GM18502 (cell line): ENCODE measurements around the gene DEFB119.
"Not testable (repeated sequence)": the region's sequence is repeated elsewhere in the genome, so short reads cannot be mapped to it uniquely, and the experiment has no call there.

Experiments
- ATAC-seq: cut with Tn5 transposase; IDR thresholded peaks from one replicate; pipeline ENCODE4 v1.9.1; 2021; ENCODE audit warnings: mild to moderate bottlenecking; ENCODE audit not compliant: unreplicated experiment, poor library complexity

The DEFB119 gene, protein sequence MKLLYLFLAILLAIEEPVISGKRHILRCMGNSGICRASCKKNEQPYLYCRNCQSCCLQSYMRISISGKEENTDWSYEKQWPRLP

DNA sequence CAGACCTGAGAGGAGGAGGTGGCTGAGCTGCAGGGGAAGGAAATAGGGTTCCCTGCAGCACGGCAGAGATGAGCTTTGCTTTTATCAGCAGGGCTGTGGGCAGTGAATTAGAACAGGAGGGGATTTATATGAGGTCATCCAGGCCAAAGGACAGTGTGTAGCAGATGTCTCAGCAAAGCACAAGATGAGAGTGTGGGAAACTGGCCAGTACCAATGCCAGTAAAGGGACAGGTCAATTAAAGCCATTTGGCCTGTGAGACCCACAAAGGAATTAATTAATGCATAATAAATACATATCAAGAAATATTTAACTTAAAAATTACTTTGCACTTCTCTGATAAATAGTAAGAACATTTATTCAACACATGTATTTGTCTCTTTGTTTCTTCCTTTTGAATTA lies at the start of gene DEFB119:
Gene DEFB119 (minus strand): TSS at position 101 of the 400 bp plus-strand sequence. CDS start 107 bp downstream, outside the sequence.
- no peak for ATAC-seq

GRCh38 chr20:31430568-31431115 lies 40.3 kb upstream of the DEFB119 start:
- no peak for ATAC-seq

DNA sequence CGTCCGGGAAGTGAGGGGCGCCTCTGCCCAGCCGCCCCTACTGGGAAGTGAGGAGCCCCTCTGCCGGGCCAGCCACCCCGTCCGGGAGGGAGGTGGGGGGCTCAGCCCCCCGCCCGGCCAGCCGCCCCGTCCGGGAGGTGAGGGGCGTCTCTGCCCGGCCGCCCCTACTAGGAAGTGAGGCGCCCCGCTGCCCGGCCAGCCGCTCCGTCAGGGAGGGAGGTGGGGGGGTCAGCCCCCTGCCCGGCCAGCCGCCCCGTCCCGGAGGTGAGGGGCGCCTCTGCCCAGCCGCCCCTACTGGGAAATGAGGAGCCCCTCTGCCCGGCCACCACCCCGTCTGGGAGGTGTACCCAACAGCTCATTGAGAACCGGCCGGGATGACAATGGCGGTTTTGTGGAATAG lies 37.2 kb upstream of the DEFB119 start:
- ATAC-seq, result not testable (repeated sequence)

GRCh38 chr20:31426891-31427551 lies 36.6 kb upstream of the DEFB119 start:
- not testable (repeated sequence) for ATAC-seq

- ATAC-seq, result no peak
Observed at GRCh38 chr20:31425797-31426196, 35.4 kb upstream of the DEFB119 start.

DNA sequence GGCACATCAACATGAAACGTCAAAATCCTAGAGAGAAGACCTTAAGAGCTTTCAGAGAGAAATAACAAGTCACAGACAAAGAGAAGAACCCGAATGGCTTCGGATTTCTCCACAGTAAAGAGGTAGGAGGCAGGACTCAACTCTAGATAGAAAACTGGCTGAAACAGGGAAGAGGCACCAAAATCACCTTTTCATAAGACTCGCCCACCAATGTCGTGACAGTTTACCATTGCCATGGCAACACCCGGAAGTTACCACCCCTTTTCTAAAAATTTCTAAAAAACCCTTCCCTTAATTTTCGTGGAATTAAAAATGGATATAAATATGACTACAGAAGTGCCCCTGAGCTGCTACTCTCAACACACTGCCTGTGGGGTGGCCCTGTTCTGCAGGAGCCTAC lies 27.9 kb upstream of the DEFB119 start:
- ATAC-seq, result no peak

- ATAC-seq, result no peak
Observed at GRCh38 chr20:31415653-31416052, 25.3 kb upstream of the DEFB119 start.

GRCh38 chr20:31414381-31414780 lies 24.0 kb upstream of the DEFB119 start:
- ATAC-seq, result no peak

DNA sequence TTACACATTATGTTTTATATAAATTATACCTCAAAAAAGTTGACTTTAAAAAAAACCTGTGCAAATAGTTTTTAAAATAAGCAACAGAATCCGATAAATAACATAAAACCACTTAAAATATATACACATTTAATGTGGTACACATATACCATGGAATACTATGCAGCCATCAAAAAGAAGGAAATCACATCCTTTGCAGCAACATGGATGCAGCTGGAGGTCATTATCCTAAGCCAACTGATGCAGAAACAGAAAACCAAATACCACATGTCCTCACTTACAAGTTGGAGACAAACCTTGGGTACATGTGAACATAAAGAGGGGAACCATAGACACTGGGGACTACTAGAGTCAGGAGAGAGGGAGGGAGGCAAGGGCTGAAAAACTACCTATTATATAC lies 19.6 kb upstream of the DEFB119 start:
- no peak for ATAC-seq

DNA sequence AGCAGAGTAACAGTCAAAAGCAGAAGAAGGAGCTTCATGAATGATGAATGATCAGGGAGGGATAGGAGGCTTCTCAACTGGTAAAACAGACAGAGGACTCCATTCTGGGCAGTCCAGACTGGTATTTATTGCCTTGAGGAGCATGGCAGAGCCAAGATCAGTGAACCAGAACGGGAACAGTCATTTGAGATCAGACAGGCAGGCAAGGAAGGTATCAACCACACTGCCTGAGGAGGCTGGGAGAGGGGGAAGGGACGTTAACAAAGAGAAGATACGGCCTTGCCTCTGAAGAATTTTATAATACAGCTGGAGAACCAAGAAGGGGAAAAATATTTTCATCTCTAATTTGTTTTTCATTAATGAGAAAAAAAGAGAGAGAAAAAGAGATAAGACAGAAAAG lies 15.7 kb upstream of the DEFB119 start, which contains the start of gene DEFB121:
Gene DEFB121 (minus strand): TSS at position 101 of the 400 bp plus-strand sequence. CDS start 63 bp downstream, at position 38.
- ATAC-seq, result no peak

- ATAC-seq, result no peak
Observed at GRCh38 chr20:31403886-31404285, 13.5 kb upstream of the DEFB119 start.

DNA sequence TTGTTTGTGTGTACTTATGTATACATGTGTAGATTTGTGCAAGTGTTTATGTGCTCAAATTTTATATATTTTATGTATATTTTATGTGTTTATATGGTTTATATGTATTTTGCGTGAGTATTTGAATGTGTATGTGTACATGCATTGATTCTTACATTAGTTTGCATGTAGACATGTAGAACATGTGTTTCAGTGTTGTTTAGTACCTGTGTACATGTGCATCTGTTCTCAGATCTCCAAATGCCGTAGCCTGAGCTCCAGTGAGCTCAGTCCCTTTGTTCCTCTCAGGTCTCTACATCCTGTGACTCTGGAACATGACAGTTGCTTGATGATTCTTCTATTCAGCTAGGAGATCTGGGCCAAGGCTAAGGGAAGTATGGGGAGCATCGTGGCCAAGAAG lies 4.5 kb upstream of the DEFB119 start:
- ATAC-seq, result no peak

DNA sequence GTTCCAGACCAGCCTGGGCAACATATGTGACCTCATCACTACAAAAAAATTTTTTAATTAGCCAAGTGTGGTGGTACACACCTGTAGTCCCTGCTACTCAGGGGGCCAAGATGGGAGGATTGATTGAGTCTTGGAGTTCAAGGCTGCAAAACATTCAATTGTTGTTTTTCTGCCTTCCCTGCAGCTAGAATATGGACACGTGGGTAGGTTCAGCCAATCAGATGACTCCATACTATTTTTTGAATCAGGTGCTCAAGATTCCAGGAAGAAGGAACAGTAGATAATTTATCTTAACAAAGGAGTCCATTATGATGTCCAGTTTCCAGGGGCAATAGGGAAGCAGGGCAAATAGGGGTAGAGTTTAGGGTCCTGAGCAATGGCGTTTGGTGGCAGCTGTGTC lies 2.4 kb upstream of the DEFB119 start:
- no peak for ATAC-seq

- no peak for ATAC-seq
Observed at GRCh38 chr20:31374346-31374745, 16.0 kb downstream of the DEFB119 start.

DNA sequence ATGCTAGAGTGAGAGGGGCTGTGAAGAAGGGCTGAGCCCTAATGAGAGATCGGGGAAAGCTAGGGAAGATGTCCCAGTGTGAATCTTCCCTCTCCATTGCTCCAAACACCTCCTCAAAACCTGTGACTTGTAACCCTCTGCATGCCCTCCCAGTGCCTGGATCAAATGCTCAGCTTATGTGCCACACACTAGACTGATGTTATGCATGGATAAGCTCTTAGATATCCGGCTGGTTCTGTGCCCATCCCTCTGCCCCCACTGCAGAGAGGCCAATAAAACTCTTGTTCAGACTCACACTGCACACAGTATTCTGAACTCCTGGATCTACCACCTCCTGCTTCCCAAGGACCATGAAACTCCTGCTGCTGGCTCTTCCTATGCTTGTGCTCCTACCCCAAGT lies 22.1 kb downstream of the DEFB119 start, which contains the start of gene DEFB118:
Gene DEFB118 (plus strand): TSS at position 301 of the 400 bp plus-strand sequence. CDS start 50 bp downstream, at position 351.
- no peak for ATAC-seq

DNA sequence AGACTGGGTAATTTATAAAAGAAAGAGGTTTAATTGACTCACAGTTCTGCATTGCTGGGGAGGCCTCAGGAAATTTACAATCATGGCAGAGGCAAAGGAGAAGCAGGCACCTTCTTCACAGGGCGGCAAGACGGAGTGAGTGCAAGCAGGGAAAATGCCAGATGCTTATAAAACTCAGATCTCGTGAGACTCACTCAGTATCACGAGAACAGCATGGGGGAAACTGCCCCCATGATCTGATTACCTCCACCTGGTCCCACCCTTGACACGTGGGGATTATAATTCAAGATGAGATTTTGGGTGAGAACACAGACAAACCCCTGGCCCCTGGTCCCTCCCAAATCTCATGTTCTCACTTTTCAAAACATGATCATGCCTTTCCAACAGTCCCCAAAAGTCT lies 26.1 kb downstream of the DEFB119 start:
- ATAC-seq, result not testable (repeated sequence)

GRCh38 chr20:31363295-31363694 lies 27.1 kb downstream of the DEFB119 start:
- no peak for ATAC-seq

DNA sequence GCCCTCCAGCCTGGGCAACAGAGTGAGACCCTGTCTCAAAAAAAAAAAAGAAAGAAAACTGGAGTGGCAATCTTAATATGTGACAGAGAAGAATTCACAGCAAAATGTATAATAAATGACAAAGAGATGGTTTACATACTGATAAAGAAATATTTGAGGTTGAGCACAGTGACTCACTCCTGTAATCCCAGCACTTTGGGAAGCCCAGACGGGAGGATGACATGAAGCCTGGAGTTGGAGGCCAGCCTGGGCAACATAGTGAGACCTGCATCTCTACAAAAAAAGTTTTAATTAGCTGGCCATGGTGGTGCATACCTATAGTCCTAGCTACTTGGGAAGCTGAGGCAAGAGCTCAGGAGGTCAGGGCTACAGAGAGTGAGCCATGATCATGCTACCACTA lies 34.4 kb downstream of the DEFB119 start:
- no peak for ATAC-seq

GRCh38 chr20:31341470-31341869 lies 48.9 kb downstream of the DEFB119 start:
- no peak for ATAC-seq

GRCh38 chr20:31330893-31331292 lies 59.5 kb downstream of the DEFB119 start:
- ATAC-seq, result no peak
